GM18519 (cell line): ENCODE measurements around the gene HAPLN2.

ENCODE experiments used
- ATAC-seq: cut with Tn5 transposase; IDR thresholded peaks from one replicate; pipeline ENCODE4 v1.9.1; 2021; ENCODE audit warnings: mild to moderate bottlenecking, moderate library complexity; ENCODE audit not compliant: unreplicated experiment, low FRiP score

The HAPLN2 gene

DNA sequence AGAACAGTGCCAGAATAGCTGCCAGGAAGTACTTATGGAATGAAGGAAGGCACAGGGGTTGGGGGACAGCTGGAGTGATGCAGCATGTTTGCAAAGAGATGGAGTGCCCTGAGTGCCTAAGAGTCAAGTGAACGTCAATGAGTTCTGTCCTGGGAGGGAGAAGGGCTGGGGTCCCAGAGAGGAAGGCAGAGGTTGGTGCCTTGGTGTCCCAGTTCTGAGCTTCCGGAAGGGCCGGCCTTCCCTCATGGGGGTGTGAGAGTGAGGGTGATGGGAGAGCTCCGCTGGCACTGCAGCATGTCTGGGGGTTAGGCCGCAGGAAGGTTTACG, 40.4 kb downstream of the HAPLN2 start:
- no peak for ATAC-seq

DNA sequence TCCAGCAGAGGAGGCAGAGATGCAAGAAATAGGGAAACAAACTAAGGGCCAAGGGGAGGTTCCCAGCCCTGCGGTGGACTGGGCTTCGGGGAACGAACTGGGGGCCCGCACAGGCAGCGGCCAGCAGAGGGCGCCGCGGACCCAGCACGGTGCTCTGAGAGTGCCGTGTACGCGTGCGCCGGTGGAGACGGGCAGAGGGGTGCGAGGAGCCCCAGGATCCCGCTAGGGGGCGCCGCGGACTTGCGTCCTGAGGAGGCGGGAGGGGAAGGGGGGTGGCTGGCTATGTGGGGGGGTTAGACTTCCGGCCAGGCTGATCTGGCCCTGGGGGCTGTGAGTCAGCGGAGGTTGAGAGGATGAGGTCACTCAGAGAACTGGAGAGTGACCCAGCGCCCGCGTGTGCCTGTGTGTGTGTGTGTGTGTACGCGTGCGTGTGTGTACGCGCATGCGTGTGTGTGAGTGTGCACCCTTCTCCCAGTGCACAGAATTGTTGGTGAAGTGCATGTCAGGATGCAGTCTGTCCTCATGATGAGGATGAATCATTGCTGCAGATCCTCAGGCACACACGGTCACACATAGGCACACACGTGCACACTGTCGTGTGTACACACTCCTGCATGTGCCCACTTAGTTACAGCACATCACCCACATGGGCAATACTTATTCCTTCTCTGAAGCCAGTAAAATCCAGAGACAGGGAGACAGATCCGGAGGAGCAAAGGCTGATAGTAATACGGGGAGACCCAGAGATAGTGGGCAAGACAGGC, 41.0 kb downstream of the HAPLN2 start:
- ATAC-seq, result peak; percentile 44

DNA sequence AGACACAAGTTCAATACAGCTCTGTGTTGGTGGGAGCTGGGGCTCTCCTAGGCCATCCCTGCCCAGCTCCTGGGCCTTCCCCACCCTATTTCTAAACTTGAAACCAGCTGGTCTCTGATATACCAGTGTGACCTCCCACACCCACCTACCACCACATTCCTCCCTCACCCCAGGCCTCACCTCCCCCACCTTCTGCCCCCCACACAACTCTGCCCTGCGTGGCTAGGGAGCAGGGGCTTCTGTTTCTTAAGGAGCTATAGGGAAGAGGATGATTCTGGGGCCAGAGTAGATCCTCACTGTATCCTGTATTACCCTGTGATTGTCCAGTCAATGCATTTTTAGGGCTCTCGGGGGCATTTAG, 41.5 kb downstream of the HAPLN2 start:
- no peak for ATAC-seq

DNA sequence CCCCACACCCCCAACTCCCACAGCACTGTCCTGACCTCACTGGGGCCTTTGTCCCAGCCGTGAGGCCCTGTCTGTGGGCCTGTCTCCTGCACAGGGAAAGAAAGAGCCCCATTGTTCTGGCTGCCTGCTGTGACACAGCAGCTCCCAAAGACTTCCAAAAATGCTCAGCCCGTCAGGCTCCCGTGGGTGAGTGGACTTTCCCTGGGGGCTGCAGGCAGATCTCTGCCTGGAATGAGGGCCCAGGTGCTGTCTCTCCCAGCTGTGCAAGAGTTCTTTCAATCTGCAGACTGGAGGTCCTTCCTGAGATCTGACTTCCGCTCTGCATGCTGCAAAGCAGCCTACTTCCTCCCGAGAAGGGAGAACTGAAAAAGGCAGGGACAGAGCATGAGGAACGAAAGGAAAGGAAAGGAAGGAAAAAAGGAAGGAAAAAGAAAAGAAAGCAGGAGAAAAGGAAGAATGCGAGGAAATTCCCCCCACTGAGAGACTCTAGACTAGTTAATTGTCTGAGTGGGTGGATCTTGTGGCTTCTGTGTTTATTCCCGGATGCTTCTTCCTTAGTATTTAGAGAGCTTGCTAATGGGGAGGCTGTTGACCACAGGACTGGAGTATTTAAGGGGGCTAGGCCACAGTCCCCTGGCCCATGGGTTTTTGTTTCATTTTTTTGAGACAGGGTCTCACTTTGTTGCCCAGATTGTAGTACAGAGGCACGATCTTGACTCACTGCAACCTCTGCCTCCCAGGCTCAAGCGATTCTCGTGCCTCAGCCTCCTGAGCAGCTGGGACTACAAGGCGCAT, 43.0 kb downstream of the HAPLN2 start:
- ATAC-seq, result no peak

GRCh38 chr1:156662800-156663055, 43.5 kb downstream of the HAPLN2 start:
- ATAC-seq, result no peak

DNA sequence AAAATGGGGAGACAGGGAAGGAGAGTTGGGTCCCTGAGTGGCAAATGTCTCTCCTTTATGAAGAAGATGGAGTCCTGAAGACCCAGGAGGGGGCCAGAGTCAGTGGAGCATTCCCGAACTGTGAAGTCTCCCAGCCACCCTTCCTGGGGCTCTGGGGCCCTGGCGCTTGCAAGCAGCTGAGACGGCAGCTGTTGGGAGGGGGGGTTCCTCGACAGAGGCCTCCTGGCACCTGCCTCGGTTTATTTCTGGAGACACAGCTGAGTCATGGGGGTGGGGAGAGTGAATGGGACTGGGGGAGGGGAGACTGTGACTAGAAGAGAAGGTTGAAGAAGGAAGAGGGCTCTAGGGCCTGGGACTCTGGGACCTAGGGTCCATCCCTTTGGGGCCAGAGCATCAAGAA, 44.0 kb downstream of the HAPLN2 start:
- ATAC-seq, result no peak

GRCh38 chr1:156664046-156664766, 45.0 kb downstream of the HAPLN2 start:
- no peak for ATAC-seq

DNA sequence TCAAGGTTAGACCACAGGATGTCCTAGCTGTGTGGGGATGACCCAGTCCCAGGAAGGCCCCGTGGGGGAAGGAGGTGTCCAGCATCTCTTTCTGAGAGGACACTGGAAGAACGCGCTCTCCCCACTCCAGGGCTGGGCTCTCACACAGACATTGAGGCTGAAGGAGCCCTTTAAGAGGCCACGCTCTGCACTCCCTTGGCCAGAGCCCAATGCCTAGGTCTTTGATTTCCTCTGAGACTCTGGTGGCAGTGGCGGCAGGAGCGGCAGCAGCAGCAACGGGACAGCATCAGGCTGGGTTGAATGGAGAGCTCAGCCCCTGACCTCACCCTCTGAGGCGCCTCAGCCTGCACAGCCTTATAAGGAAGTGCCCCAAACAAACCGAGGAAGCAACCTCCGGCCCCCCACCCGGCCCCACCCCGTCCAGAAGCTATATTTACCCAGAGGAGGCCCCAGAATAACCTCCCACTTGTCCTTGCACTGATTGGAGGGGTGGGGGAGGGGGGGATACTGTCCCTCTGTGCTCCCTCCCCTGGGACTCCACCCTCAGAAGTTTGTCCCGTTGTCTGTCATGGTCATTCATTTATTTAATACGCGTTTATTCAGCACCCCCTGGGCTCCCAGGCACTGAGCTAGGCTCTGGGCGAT, 45.7 kb downstream of the HAPLN2 start:
- ATAC-seq, result no peak

- no peak for ATAC-seq
Measured at GRCh38 chr1:156665539-156665938, 46.3 kb downstream of the HAPLN2 start.

DNA sequence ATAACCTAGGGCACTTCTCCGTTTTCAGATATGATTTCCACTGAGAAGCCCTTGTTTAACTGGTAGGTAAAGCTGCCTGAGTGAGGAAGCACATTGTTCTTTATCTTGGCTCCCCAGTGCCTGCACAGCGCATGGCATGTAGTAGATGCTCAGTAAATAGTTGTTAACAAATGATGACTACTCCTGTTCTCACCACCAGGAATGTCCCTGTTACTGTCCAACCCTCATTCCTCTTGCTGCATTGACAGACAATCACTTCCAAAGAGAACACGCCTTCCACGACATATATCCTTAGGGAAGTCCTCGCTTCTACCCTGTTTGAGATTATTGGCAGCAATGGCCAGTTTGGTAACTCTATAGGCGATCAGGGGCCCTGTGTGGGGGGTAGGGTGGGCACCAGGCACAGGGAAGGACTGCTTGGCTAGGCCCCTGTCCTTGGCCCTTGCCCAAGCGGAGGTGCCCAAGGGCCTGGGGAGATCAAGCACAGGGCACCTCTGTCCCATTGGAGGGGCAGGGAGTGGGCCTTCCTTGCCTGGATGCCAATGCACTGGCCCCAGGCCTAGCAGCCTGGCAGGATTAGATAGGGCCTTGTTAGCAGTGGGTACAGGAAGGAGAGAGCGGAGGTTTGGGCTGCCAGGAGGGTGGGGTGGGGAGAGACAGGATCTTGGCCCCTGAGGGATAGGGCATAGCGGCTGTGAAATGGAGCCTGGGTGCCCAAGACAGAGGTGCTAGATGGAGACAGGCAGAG, 47.8 kb downstream of the HAPLN2 start:
- ATAC-seq, result no peak

DNA sequence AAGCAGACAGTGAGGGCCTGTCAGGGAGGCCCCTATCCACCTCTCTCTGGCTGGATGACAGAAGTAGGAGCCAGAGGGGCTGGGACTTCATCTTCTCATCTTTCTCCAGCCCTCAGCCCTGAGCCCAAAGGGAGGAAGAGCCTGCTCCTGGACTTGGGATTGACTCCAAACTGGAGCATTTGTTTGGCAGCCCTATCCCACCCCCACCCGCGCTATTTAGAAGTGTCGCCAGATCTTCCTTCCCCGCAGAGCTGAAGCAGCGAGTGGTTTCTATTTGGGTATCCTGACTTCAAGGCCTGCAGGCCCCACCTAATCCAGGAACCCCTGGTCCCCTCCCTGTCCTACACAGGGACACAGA, 48.4 kb downstream of the HAPLN2 start:
- no peak for ATAC-seq

DNA sequence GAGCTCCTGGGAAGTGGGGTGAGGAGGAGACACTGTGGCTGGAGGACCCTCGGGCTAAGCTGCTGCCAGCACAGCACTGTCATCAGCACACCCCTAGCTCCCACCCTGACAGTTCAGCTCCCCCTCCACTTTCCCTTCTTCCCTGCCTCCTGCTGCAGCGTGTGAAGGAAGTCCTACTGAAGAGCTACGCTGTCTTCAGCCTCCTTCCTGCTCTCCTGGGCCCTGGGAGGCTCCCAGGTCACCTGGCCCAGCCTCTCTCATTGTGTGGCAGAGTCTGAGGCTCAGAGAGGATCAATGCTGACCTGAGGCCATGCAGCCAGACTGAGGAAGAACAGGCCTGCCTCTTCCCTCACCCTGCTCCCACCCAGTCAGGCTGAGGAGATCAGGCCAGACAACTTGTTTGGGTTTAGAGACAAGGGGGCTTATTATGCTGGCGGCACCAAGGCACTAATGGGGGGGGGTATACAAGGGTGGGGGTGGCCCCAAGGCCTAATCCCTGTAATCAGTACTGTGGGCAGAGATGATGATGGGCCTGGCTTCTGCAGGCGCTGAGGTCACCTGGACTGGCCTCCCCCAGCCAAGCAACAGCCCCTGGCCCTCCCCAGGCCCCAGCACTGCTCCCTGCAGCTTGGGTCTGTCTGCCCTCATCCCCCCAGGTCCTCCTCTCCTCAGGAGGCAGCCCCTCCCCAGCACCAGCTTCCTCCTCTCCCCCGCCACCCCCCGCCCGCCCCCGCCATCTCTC, 48.9 kb downstream of the HAPLN2 start:
- ATAC-seq, result no peak

DNA sequence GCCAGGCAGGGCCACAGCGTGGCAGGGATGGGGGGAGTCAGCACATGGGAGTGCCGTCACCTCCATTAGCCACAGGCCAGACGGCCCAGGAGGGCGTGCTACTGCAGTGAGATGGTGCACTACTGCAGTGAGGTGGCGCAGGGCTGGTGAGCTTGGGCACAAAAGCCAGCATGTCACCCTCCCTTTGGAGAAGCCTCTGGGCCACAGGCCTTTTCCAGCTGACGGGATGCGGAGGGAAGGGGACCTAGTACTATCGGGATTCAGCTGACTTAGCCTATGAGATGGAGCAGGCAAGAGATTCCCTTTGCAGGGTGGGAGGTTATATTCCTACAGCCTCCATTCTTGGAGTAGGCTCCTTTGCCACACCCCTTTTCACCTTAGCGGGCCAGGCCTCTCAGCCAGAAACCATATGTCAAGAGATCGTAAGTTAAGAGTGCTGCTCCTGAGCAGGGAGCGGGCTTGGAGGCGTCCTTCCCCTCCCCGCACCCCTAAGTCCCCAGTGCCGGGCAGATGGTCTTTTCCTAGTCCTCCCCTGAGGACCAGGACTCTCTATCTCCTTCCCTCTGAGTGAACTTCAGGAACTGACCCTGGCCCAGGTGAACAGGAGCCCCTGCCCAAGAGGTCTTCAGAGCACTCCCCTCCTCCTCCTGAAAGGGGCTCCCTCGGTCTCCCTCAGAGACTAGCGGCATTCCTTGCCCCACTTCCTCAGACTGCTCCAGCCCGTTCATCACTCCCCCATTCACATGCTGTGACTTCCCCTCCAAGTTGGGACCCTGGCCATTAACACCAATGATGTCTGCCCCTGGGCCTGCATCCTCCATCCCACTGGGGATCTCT, 49.8 kb downstream of the HAPLN2 start:
- ATAC-seq, result no peak

GRCh38 chr1:156669794-156670193, 50.6 kb downstream of the HAPLN2 start:
- no peak for ATAC-seq

DNA sequence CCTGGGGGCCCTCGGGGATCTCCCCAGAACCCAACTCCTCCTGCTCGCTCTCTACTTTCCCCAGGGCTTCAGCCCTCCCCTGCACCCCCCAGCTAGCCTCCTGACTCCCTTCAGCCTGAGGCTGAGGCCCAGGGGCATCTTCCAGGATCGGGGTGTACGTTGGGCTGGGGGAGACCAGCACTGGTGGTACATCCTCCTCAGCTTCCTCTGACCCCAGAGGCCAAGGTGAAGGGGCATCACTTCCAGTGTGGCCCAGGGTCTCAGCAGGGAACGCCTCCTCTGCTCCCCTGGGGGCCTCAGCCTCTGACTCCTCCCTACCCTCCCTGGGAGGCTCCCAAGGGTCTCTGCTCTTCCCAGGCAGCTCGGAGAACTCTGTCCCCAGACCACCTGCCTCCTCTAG, 51.1 kb downstream of the HAPLN2 start:
- no peak for ATAC-seq

GRCh38 chr1:156670791-156671190, 51.6 kb downstream of the HAPLN2 start:
- no peak for ATAC-seq

DNA sequence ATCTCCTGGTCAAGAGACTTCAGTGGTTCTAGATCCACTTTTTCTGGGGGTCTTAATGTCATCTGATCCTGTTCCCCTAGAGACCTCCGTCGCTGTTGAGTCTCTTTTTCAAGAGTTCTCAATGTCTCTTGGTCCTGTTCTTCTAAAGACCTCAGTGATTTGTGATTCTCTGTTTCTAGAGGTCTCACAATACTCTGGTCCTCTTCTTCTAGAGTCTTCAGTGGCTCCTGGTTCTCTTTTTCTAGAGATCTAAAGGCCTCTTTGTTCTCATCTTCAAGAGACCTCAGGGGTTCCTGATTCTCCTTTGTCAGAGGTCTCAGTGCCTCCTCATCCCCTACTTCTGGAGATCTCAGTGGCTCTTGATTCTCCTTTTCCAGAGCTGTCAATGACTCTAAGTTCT, 52.6 kb downstream of the HAPLN2 start:
- no peak for ATAC-seq

DNA sequence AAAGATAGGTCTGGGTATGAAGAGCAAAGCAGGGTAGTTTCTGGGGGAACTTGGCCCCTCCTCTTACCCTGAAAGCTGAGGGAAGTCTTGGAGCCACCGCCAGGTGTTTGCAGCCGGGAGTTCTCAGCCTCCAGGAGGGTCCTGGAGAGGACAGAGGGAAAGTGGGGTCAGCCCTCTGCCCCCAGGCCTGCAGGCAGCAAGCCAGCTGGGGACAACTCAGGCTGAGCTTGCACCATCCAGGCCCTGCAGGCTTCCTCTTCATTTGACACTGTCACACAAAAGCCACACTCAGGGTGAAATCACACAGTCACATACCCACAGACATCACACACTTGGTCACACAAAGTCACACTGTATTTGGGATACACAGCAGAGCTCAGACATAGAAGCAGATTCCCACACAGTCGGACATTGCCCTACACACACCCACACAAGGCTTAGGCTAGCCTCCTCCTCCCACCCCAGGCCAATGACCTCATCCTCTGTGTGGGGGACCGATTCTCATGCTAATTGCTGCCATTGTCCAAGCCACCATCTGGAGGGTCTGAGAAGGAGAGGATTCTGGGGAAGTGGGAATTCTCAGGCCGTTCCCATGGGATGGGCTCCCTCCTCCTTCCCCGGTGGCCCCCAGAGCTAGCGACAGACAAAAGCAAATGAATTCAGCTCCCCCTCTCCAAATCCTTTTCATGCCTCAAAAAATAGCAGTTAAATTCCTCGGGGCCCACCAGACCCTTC, 54.3 kb downstream of the HAPLN2 start:
- ATAC-seq, result no peak
